Neuronal stem cell (in vitro differentiated cells): ENCODE results near the gene FBLN1.
"Not testable (repeated sequence)": the region's sequence is repeated elsewhere in the genome, so short reads cannot be mapped to it uniquely, and the experiment has no call there.

Source experiments
- DNase-seq: peaks from one replicate; pipeline ENCODE4 v3.0.0-alpha.2; 2013; ENCODE audit warnings: low spot score
- H2AFZ ChIP-seq: one replicate; pipeline ENCODE4 v1.6.1; 2013; ENCODE audit warnings: mild to moderate bottlenecking, low read length, inconsistent platforms
- H2AK5ac ChIP-seq: 2 replicates; pipeline ENCODE4 v1.6.1; 2013; ENCODE audit warnings: low read depth, mild to moderate bottlenecking, inconsistent platforms, low read length, moderate library complexity, mixed read lengths
- H2BK120ac ChIP-seq: 2 replicates; pipeline ENCODE4 v1.6.1; 2013; ENCODE audit warnings: low read depth, mild to moderate bottlenecking, inconsistent platforms, low read length, moderate library complexity, mixed read lengths
- H2BK12ac ChIP-seq: one replicate; pipeline ENCODE4 v1.6.1; 2013; ENCODE audit warnings: low read length, inconsistent platforms
- H2BK15ac ChIP-seq: 2 replicates; pipeline ENCODE4 v1.6.1; 2013; ENCODE audit warnings: mild to moderate bottlenecking, low read length, inconsistent platforms, mixed read lengths
- H2BK5ac ChIP-seq: one replicate; pipeline ENCODE4 v1.6.1; 2013; ENCODE audit warnings: inconsistent platforms, mild to moderate bottlenecking, low read length, moderate library complexity
- H3K14ac ChIP-seq: one replicate; pipeline ENCODE4 v1.6.1; 2013; ENCODE audit warnings: low read length, inconsistent platforms
- H3K18ac ChIP-seq: 2 replicates; pipeline ENCODE4 v1.6.1; 2013; ENCODE audit warnings: low read length, inconsistent platforms
- H3K23ac ChIP-seq: 2 replicates; pipeline ENCODE4 v1.6.1; 2013; ENCODE audit warnings: low read depth, mild to moderate bottlenecking, mixed read lengths, low read length, inconsistent platforms; ENCODE audit not compliant: poor library complexity
- H3K27ac ChIP-seq: replicated peaks from 3 replicates; pipeline ENCODE4 v1.5.1; 2013; ENCODE audit warnings: low read length, inconsistent platforms
- H3K27me3 ChIP-seq, 3 experiments: 2 replicates each; pipeline ENCODE4 v1.6.1; 2013; ENCODE audit warnings: low read length in 3 of 3, mild to moderate bottlenecking in 2 of 3, inconsistent platforms in 1 of 3, low read depth in 1 of 3, mixed read lengths in 1 of 3, moderate library complexity in 1 of 3; ENCODE audit not compliant: control insufficient read depth in 3 of 3, insufficient read depth in 3 of 3
- H3K36me3 ChIP-seq, 2 donors: replicated peaks in 1 of 2; 2 replicates each; pipeline ENCODE4 v1.6.1; 2013; ENCODE audit warnings: low read length in 2 of 2; ENCODE audit not compliant: control insufficient read depth in 2 of 2, insufficient read depth in 2 of 2
- H3K4ac ChIP-seq: 2 replicates; pipeline ENCODE4 v1.6.1; 2013; ENCODE audit warnings: inconsistent platforms, mild to moderate bottlenecking, low read length, moderate library complexity
- H3K4me1 ChIP-seq, 2 donors: 1 replicate in 1 of 2; 2 replicates in 1 of 2; pipeline ENCODE4 v1.6.1; 2013; ENCODE audit warnings: low read length in 2 of 2, low read depth in 1 of 2; ENCODE audit not compliant: control insufficient read depth in 2 of 2, insufficient read depth in 1 of 2
- H3K4me2 ChIP-seq: one replicate; pipeline ENCODE4 v1.6.1; 2013; ENCODE audit warnings: mild to moderate bottlenecking, low read length, inconsistent platforms; ENCODE audit not compliant: insufficient read depth, poor library complexity, severe bottlenecking
- H3K4me3 ChIP-seq, 2 donors: 2 replicates each; pipeline ENCODE4 v1.5.1; 2013; ENCODE audit warnings: low read length in 2 of 2, mild to moderate bottlenecking in 2 of 2, inconsistent platforms in 1 of 2, moderate library complexity in 1 of 2
- H3K79me1 ChIP-seq: one replicate; pipeline ENCODE4 v1.6.1; 2013; ENCODE audit warnings: low read depth, mild to moderate bottlenecking, inconsistent platforms, low read length, moderate library complexity
- H3K9ac ChIP-seq: one replicate; pipeline ENCODE4 v1.6.1; 2013; ENCODE audit warnings: mild to moderate bottlenecking, low read depth, low read length, inconsistent platforms; ENCODE audit not compliant: poor library complexity
- H3K9me3 ChIP-seq, 2 donors: replicated peaks in 1 of 2; 2 replicates each; pipeline versions ENCODE3 to v1.6.1; 2013; ENCODE audit warnings: low read length in 2 of 2, mild to moderate bottlenecking in 2 of 2, inconsistent platforms in 1 of 2, low read depth in 1 of 2, mixed read lengths in 1 of 2, moderate library complexity in 1 of 2; ENCODE audit not compliant: control insufficient read depth in 2 of 2, insufficient read depth in 1 of 2
- H4K8ac ChIP-seq: one replicate; pipeline ENCODE4 v1.6.1; 2013; ENCODE audit warnings: low read depth, mild to moderate bottlenecking, inconsistent platforms, low read length, moderate library complexity
- H4K91ac ChIP-seq: one replicate; pipeline ENCODE4 v1.6.1; 2013; ENCODE audit warnings: low read length, low read depth, mild to moderate bottlenecking, inconsistent platforms; ENCODE audit not compliant: poor library complexity
- WGBS, 2 donors: extraction: QIAGEN DNeasy Blood & Tissue Kit; methylation state at CpG; one replicate each; pipeline ENCODE4 v1.1.7; 2013; ENCODE audit warnings: missing lambda C conversion rate in 2 of 2, mixed read lengths in 1 of 2; ENCODE audit not compliant: insufficient read length in 2 of 2, insufficient replicate concordance in 1 of 2; ENCODE audit errors: extremely low coverage in 2 of 2; 5-methylcytosine and 5-hydroxymethylcytosine counted together

FBLN1 gene

GRCh38 chr22:45460288-45461109 is 42.2 kb upstream of the FBLN1 start:
- Histone ChIP-seq H4K91ac (no peak overlapping the region), H3K4me3 (no peak overlapping the region), H3K4me1 (peaks cover 0 to 2% of the 10 kb centered on the region in 2 donors), H2AK5ac (no peak overlapping the region), H3K18ac (peak overlapping the region; percentile 52), H3K9ac (no peak overlapping the region), H3K23ac (no peak overlapping the region), H2BK5ac (no peak overlapping the region), H3K27me3 (peaks cover 0 to 8% (median 0%) of the 10 kb centered on the region in 3 experiments), H3K9me3 (peaks cover 0 to 4% of the 10 kb centered on the region in 2 donors), H3K4me2 (no peak overlapping the region), H2BK120ac (no peak overlapping the region), H2AFZ (no peak overlapping the region), H3K36me3 (no peaks in the 10 kb centered on the region), H3K4ac (no peak overlapping the region), H4K8ac (no peak overlapping the region), H2BK15ac (no peak overlapping the region), H2BK12ac (peak overlapping the region; percentile 14), H3K14ac (no peak overlapping the region), H3K79me1 (no peaks in the 10 kb centered on the region), H3K27ac (no peak overlapping the region)
- no peak for DNase-seq
- no CpG with 5 or more reads among the region's 14 CpGs for WGBS, 2 donors

- no peak overlapping the region for H3K4me3 ChIP-seq
- no peaks in the 10 kb centered on the region for H3K79me1 ChIP-seq
- WGBS, 2 donors, result no CpG with 5 or more reads among the region's 6 CpGs
- no peak overlapping the region for H2AK5ac ChIP-seq
- no peak overlapping the region for H2BK12ac ChIP-seq
- H3K36me3 ChIP-seq, result no peaks in the 10 kb centered on the region
- peaks cover 0 to 2% of the 10 kb centered on the region in 2 donors for H3K4me1 ChIP-seq
- no peak overlapping the region for H2BK120ac ChIP-seq
- peaks cover 0 to 3% (median 0%) of the 10 kb centered on the region in 3 experiments for H3K27me3 ChIP-seq
- H3K4me2 ChIP-seq, result no peak overlapping the region
- H2BK15ac ChIP-seq, result no peak overlapping the region
- no peak overlapping the region for H4K8ac ChIP-seq
- H3K4ac ChIP-seq, result no peak overlapping the region
- no peak overlapping the region for H3K9ac ChIP-seq
- peak overlapping the region; percentile 8 for H3K18ac ChIP-seq
- H2AFZ ChIP-seq, result no peak overlapping the region
- no peak overlapping the region for H3K14ac ChIP-seq
- no peak overlapping the region for H2BK5ac ChIP-seq
- DNase-seq, result no peak
- no peak overlapping the region for H4K91ac ChIP-seq
- no peak overlapping the region for H3K23ac ChIP-seq
- no peak overlapping the region for H3K27ac ChIP-seq
- H3K9me3 ChIP-seq, result peaks cover 0 to 4% of the 10 kb centered on the region in 2 donors
Measured at GRCh38 chr22:45462034-45462655, 40.5 kb upstream of the FBLN1 start.

GRCh38 chr22:45463691-45464090 is 39.0 kb upstream of the FBLN1 start:
- not testable (repeated sequence) for H2BK5ac ChIP-seq, H3K23ac ChIP-seq, H4K8ac ChIP-seq, H3K4ac ChIP-seq, DNase-seq, H3K79me1 ChIP-seq, H3K14ac ChIP-seq, H4K91ac ChIP-seq, H3K27ac ChIP-seq, H2AK5ac ChIP-seq, H2AFZ ChIP-seq, H2BK15ac ChIP-seq, H3K36me3 ChIP-seq, H2BK120ac ChIP-seq, H3K27me3 ChIP-seq, H3K9ac ChIP-seq, H3K18ac ChIP-seq, H3K4me2 ChIP-seq, H3K4me1 ChIP-seq, H3K4me3 ChIP-seq, H2BK12ac ChIP-seq
- peaks cover 0 to 13% of the 10 kb centered on the region in 2 donors for H3K9me3 ChIP-seq
- no CpG with 5 or more reads among the region's 3 CpGs for WGBS, 2 donors

- no peaks in the 10 kb centered on the region for H3K27me3 ChIP-seq
- no peak overlapping the region for H2BK120ac ChIP-seq
- no peak overlapping the region for H3K4ac ChIP-seq
- H2AFZ ChIP-seq, result no peak overlapping the region
- H3K18ac ChIP-seq, result no peak overlapping the region
- WGBS, 2 donors, result no CpG with 5 or more reads among the region's 3 CpGs
- H3K14ac ChIP-seq, result no peak overlapping the region
- H3K4me1 ChIP-seq, result peaks cover 0 to 6% of the 10 kb centered on the region in 2 donors
- no peak overlapping the region for H2BK15ac ChIP-seq
- H3K9ac ChIP-seq, result no peak overlapping the region
- no peaks in the 10 kb centered on the region for H3K36me3 ChIP-seq
- H3K79me1 ChIP-seq, result no peaks in the 10 kb centered on the region
- H3K4me2 ChIP-seq, result no peak overlapping the region
- no peak overlapping the region for H2AK5ac ChIP-seq
- DNase-seq, result no peak
- no peak overlapping the region for H3K23ac ChIP-seq
- no peak overlapping the region for H3K27ac ChIP-seq
- H4K8ac ChIP-seq, result no peak overlapping the region
- H3K9me3 ChIP-seq, result peaks cover 0 to 13% of the 10 kb centered on the region in 2 donors
- H3K4me3 ChIP-seq, result no peak overlapping the region
- no peak overlapping the region for H4K91ac ChIP-seq
- H2BK12ac ChIP-seq, result no peak overlapping the region
- no peak overlapping the region for H2BK5ac ChIP-seq
Measured at GRCh38 chr22:45465633-45466032, 37.0 kb upstream of the FBLN1 start.
